ENCODE results near the gene BEST4.

GRCh38 chr1:44740179-44740617 is 47.8 kb downstream of the BEST4 start:
- no peak for TF ChIP-seq CTCF (optimal IDR thresholded peaks at IDR 0.05 in 1 of 3, IDR thresholded peaks at IDR 0.05 in 1 of 3, conservative IDR thresholded peaks at IDR 0.05 in 1 of 3; ENCODE audit: extremely low read depth in 1 of 3, insufficient read depth in 2 of 3, low read length in 3 of 3)
- TF ChIP-seq EZH2 (IDR thresholded peaks at IDR 0.05; ENCODE audit: low read length) = no peak

Data from keratinocyte (primary cell).